SK-N-SH treated with all-trans-retinoic acid at 6 μM for 48 hours (cell line): ENCODE data around the gene CENPL.

ENCODE experiments used
- ATAC-seq: fragments of 200-7000 bp; cut with Tn5 transposase; 3 replicates; pipeline ENCODE4 v1.9.1; 2020; ENCODE audit warnings: mild to moderate bottlenecking, moderate library complexity
- ARNTL ChIP-seq: fragments of 450-650 bp; formaldehyde crosslinking; IDR thresholded peaks from 2 replicates; pipeline ENCODE4 v1.5.0; 2020; ENCODE audit warnings: low read depth, mild to moderate bottlenecking, moderate library complexity, borderline replicate concordance
- BACH2 ChIP-seq: fragments of 250-450 bp; sonication (Bioruptor Pico); IDR thresholded peaks from 2 replicates; pipeline ENCODE4 v1.9.0; 2021; ENCODE audit warnings: mild to moderate bottlenecking, borderline replicate concordance
- CREB5 ChIP-seq: fragments of 250-450 bp; sonication (Bioruptor Pico); IDR thresholded peaks from 2 replicates; pipeline ENCODE4 v1.5.1; 2020; ENCODE audit warnings: low read depth, mild to moderate bottlenecking, moderate library complexity
- CSDC2 ChIP-seq: fragments of 250-450 bp; sonication (Bioruptor Pico); IDR thresholded peaks from 2 replicates; pipeline ENCODE4 v1.5.0; 2020; ENCODE audit warnings: mild to moderate bottlenecking, moderate library complexity
- CSRNP3 ChIP-seq: fragments of 250-450 bp; sonication (Bioruptor Pico); IDR thresholded peaks from 2 replicates; pipeline ENCODE4 v1.5.1; 2021; ENCODE audit warnings: mild to moderate bottlenecking, moderate library complexity
- ESRRG ChIP-seq: fragments of 250-450 bp; sonication (Bioruptor Pico); IDR thresholded peaks from 2 replicates; pipeline ENCODE4 v1.6.1; 2021; ENCODE audit warnings: mild to moderate bottlenecking
- GLIS3 ChIP-seq: fragments of 250-450 bp; sonication (Bioruptor Pico); IDR thresholded peaks from 2 replicates; pipeline ENCODE4 v1.5.0; 2020; ENCODE audit warnings: mild to moderate bottlenecking, moderate library complexity
- OSR1 ChIP-seq: fragments of 250-450 bp; sonication (Bioruptor Pico); IDR thresholded peaks from 2 replicates; pipeline ENCODE4 v1.8.0; 2022; ENCODE audit warnings: moderate library complexity, mild to moderate bottlenecking, inconsistent platforms
- POU6F1 ChIP-seq: fragments of 250-450 bp; sonication (Bioruptor Pico); IDR thresholded peaks from 2 replicates; pipeline ENCODE4 v1.8.0; 2021; ENCODE audit warnings: low read depth, mild to moderate bottlenecking, moderate library complexity, borderline replicate concordance
- PPARA ChIP-seq: fragments of 250-450 bp; sonication (Bioruptor Pico); IDR thresholded peaks from 2 replicates; pipeline ENCODE4 v1.5.0; 2020; ENCODE audit warnings: mild to moderate bottlenecking, borderline replicate concordance
- RARB ChIP-seq: fragments of 250-450 bp; sonication (Bioruptor Pico); IDR thresholded peaks from 2 replicates; pipeline ENCODE4 v1.8.0; 2021; ENCODE audit warnings: mild to moderate bottlenecking, moderate library complexity
- SNAI2 ChIP-seq: fragments of 250-450 bp; sonication (Bioruptor Pico); IDR thresholded peaks from 2 replicates; pipeline ENCODE4 v1.5.0; 2020; ENCODE audit warnings: mild to moderate bottlenecking, moderate library complexity
- TCF4 ChIP-seq: fragments of 250-450 bp; sonication (Bioruptor Pico); IDR thresholded peaks from 2 replicates; pipeline ENCODE4 v1.8.0; 2021; ENCODE audit warnings: mild to moderate bottlenecking, moderate library complexity, borderline replicate concordance
- TOX ChIP-seq: fragments of 250-450 bp; sonication (Bioruptor Pico); IDR thresholded peaks from 2 replicates; pipeline ENCODE4 v1.8.0; 2021; ENCODE audit warnings: mild to moderate bottlenecking, moderate library complexity, borderline replicate concordance
- TSHZ2 ChIP-seq: fragments of 250-450 bp; sonication (Bioruptor Pico); IDR thresholded peaks from 2 replicates; pipeline ENCODE4 v1.5.0; 2020; ENCODE audit warnings: mild to moderate bottlenecking, moderate library complexity
- ZC3H10 ChIP-seq: fragments of 250-450 bp; sonication (Bioruptor Pico); IDR thresholded peaks from 2 replicates; pipeline ENCODE4 v1.5.1; 2021; ENCODE audit warnings: mild to moderate bottlenecking, moderate library complexity
- ZFP3 ChIP-seq: fragments of 250-450 bp; sonication (Bioruptor Pico); IDR thresholded peaks from 2 replicates; pipeline ENCODE4 v1.5.0; 2020; ENCODE audit warnings: mild to moderate bottlenecking, moderate library complexity
- ZFP30 ChIP-seq: fragments of 450-650 bp; formaldehyde crosslinking; IDR thresholded peaks from 2 replicates; pipeline ENCODE4 v1.5.0; 2022; ENCODE audit warnings: mild to moderate bottlenecking, moderate library complexity
- ZNF565 ChIP-seq: fragments of 450-650 bp; formaldehyde crosslinking; conservative IDR thresholded peaks from 2 replicates; pipeline ENCODE4 v1.5.0; 2020; ENCODE audit warnings: low read depth, mild to moderate bottlenecking, moderate library complexity
- ZNF8 ChIP-seq: fragments of 450-650 bp; formaldehyde crosslinking; IDR thresholded peaks from 2 replicates; pipeline ENCODE4 v1.5.0; 2020; ENCODE audit warnings: mild to moderate bottlenecking, moderate library complexity
- TF ChIP-seq, protein P1 (sequence below): fragments of 250-450 bp; sonication (Bioruptor Pico); IDR thresholded peaks from 2 replicates; pipeline ENCODE4 v1.8.0; 2020; ENCODE audit warnings: mild to moderate bottlenecking, moderate library complexity, borderline replicate concordance

CENPL gene

DNA sequence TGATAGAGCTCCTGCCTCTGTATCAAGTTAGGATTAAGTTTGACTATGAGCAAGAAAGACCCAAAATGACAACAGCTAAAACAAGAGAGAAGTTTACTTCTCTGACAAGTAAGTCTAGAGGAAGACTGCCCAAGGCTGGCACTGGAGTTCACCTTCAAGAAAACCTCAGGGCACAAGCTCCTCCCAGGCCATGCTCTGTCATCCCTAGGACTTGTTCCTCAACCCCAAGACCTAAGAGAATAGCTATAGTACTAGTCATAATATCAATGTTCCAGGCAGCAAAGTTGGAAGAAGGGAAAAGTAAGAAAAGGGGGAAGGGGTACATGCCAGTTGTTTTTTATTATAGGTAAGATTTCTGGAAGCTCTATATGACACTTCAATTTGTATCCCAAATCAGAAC lies 26.6 kb downstream of the CENPL start:
- no peak for ATAC-seq
- no peak for TF ChIP-seq ZFP30 (CRISPR knock-in tag)
- TF ChIP-seq ESRRG: no peak
- TF ChIP-seq BACH2 (CRISPR knock-in tag): no peak
- no peak for TF ChIP-seq TSHZ2 (CRISPR knock-in tag)
- no peak for TF ChIP-seq OSR1 (CRISPR knock-in tag)
- no peak for TF ChIP-seq SNAI2
- no peak for TF ChIP-seq ARNTL (CRISPR knock-in tag)
- TF ChIP-seq TOX (CRISPR knock-in tag): no peak
- TF ChIP-seq, protein P1, sequence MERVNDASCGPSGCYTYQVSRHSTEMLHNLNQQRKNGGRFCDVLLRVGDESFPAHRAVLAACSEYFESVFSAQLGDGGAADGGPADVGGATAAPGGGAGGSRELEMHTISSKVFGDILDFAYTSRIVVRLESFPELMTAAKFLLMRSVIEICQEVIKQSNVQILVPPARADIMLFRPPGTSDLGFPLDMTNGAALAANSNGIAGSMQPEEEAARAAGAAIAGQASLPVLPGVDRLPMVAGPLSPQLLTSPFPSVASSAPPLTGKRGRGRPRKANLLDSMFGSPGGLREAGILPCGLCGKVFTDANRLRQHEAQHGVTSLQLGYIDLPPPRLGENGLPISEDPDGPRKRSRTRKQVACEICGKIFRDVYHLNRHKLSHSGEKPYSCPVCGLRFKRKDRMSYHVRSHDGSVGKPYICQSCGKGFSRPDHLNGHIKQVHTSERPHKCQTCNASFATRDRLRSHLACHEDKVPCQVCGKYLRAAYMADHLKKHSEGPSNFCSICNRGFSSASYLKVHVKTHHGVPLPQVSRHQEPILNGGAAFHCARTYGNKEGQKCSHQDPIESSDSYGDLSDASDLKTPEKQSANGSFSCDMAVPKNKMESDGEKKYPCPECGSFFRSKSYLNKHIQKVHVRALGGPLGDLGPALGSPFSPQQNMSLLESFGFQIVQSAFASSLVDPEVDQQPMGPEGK (CRISPR knock-in tag): no peak
- no peak for TF ChIP-seq RARB (CRISPR knock-in tag)
- TF ChIP-seq PPARA (CRISPR knock-in tag): no peak
- TF ChIP-seq ZNF8: no peak
- no peak for TF ChIP-seq CSRNP3
- no peak for TF ChIP-seq ZFP3 (CRISPR knock-in tag)
- TF ChIP-seq CSDC2 (CRISPR knock-in tag): no peak
- no peak for TF ChIP-seq ZNF565 (CRISPR knock-in tag)
- TF ChIP-seq, all 23 proteins: peak for 0

- TF ChIP-seq GLIS3 (CRISPR knock-in tag) (no peak), OSR1 (CRISPR knock-in tag) (no peak), BACH2 (CRISPR knock-in tag) (no peak), SNAI2 (no peak), CREB5 (CRISPR knock-in tag) (no peak), TOX (CRISPR knock-in tag) (no peak), ARNTL (CRISPR knock-in tag) (no peak)
Measured at GRCh38 chr1:173789841-173790240, 34.8 kb downstream of the CENPL start.

DNA sequence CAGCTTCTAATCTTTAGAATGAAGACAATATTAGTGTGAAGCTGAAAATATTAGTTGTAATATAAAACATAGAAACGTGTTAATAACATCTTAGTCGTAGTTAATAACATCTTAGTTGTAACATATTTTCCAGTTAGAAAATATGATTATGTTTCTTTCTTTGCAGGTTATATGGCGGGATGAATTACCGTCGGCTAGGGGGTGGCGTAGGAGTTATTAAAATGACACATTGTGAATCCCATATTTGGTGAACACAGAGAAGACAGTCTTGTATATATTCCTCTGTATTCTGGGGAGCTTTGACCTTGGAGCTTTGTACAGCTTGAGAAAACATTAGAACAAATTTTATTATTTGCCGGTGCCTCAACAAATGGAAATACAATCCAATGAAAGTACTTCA lies 39.7 kb downstream of the CENPL start:
- no peak for TF ChIP-seq SNAI2
- no peak for TF ChIP-seq CSDC2 (CRISPR knock-in tag)
- no peak for TF ChIP-seq ZC3H10
- ATAC-seq: no peak

More at GRCh38 chr1:173789841-173790240, 34.8 kb downstream of the CENPL start:
- ATAC-seq: no peak

DNA sequence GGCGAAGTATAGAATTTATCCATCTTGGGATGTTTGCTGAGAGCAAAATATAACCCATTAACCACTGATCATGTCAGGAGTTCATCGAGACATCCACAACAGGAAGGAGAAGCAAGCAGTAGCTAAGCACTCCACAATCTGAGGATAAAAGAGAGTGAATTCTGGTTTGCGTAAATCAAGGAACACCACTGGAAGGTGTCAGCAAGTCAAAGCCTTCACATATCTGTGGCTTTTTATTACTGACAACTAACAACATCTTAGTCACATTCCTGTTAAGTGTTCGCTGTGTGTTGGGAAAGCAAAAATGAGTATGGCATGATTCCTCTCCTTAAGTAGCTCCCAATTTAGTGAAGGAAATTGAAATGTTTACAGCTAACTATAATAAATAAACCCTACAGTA lies 44.7 kb downstream of the CENPL start:
- no peak for ATAC-seq
- TF ChIP-seq POU6F1 (CRISPR knock-in tag) (no peak), ESRRG (no peak), RARB (CRISPR knock-in tag) (no peak), ZNF8 (no peak), CREB5 (CRISPR knock-in tag) (no peak), SNAI2 (no peak), ZFP30 (CRISPR knock-in tag) (no peak), OSR1 (CRISPR knock-in tag) (no peak), ZFP3 (CRISPR knock-in tag) (no peak), TOX (CRISPR knock-in tag) (no peak), GLIS3 (CRISPR knock-in tag) (no peak), ZNF565 (CRISPR knock-in tag) (no peak), ARNTL (CRISPR knock-in tag) (no peak), TCF4 (CRISPR knock-in tag) (no peak)
- TF ChIP-seq, protein P1 (CRISPR knock-in tag): no peak
